Measurements from ENCODE around the gene GPSM1. TPM values are rescaled to one million over a fixed set of nuclear protein-coding genes. Genes with fewer than 3 reads are reported as not detected.

GPSM1 gene
- total and polyA plus RNA-seq, 9 of the 15 experiments (the other 6 are each of a cell fraction or from before 2014, with no cell fraction given) = 0.04 to 14.2 (median 3.1) TPM

GRCh38 chr9:136334541-136334940, 7.2 kb downstream of the GPSM1 start:
- CTCF ChIA-PET (ENCODE audit: low intra/inter-chr PET ratio) = no interaction called here

More at GRCh38 chr9:136334541-136334940, 7.2 kb downstream of the GPSM1 start:
- in situ Hi-C loops (cut with MboI) (loop anchor here (25.0 kb wide), 1 partner anchor 303 kb away; no protein-coding TSS in a partner anchor), intact Hi-C loops (cut with micrococcal nuclease) (no loop called here)
- Histone ChIP-seq H3K27ac (ENCODE audit: extremely low read depth, low read depth, low read length) (no peak overlapping the region), H3K9ac (ENCODE audit: insufficient read depth in 1 of 2, low read depth in 2 of 2, low read length in 2 of 2) (no peak overlapping the region; a peak in 1 of 4 replicates), H3K27me3 (ENCODE audit: control insufficient read depth in 2 of 2, insufficient read depth in 2 of 2, low read length in 2 of 2) (no peaks in the 10 kb centered on the region), H3K36me3 (ENCODE audit: control insufficient read depth, insufficient read depth, low read length) (peaks cover 17% of the 10 kb centered on the region; the same call in 1 of the 3 replicates), H4K20me1 (replicated peaks; ENCODE audit: control insufficient read depth, insufficient read depth, low read length) (no peaks in the 10 kb centered on the region), H3K79me2 (ENCODE audit: control insufficient read depth, insufficient read depth, low read length) (no peaks in the 10 kb centered on the region), H3K4me2 (ENCODE audit: insufficient read depth, low read length) (no peak overlapping the region), H3K4me1 (replicated peaks in 1 of 2; ENCODE audit: control insufficient read depth in 2 of 2, insufficient read depth in 2 of 2, low read length in 2 of 2) (peaks cover 0 to 93% of the 10 kb centered on the region in 2 experiments; a peak in 2 of 5 replicates), H2AFZ (ENCODE audit: low read depth, low read length) (no peak overlapping the region), H3K4me3 (no peak overlapping the region), H3K9me1 (ENCODE audit: control insufficient read depth, insufficient read depth, low read length) (peaks cover 3% of the 10 kb centered on the region), H3K9me3 (replicated peaks; ENCODE audit: control insufficient read depth, insufficient read depth, low read depth, low read length) (no peaks in the 10 kb centered on the region)
- POLR2A ChIA-PET = no interaction called here
- WGBS (ENCODE audit: insufficient coverage, low coverage, missing lambda C conversion rate) = 88% methylated on average over 15 of the region's 21 CpGs
- DNase-seq (ENCODE audit: extremely low read depth in 1 of 4, low spot score in 3 of 4) (no peak), ATAC-seq (no peak), FAIRE-seq (no peak)
- BruUV-seq (replicated peaks) = no TSS peak
- no peak for TF ChIP-seq RB1 (IDR thresholded peaks at IDR 0.05; ENCODE audit: low read depth)
- TF ChIP-seq POLR2G (IDR thresholded peaks at IDR 0.05; ENCODE audit: low read depth, low read length) = 0 out of 2 replicates have a peak, but pooled peaks have one; percentile 20
- TF ChIP-seq, protein P1, sequence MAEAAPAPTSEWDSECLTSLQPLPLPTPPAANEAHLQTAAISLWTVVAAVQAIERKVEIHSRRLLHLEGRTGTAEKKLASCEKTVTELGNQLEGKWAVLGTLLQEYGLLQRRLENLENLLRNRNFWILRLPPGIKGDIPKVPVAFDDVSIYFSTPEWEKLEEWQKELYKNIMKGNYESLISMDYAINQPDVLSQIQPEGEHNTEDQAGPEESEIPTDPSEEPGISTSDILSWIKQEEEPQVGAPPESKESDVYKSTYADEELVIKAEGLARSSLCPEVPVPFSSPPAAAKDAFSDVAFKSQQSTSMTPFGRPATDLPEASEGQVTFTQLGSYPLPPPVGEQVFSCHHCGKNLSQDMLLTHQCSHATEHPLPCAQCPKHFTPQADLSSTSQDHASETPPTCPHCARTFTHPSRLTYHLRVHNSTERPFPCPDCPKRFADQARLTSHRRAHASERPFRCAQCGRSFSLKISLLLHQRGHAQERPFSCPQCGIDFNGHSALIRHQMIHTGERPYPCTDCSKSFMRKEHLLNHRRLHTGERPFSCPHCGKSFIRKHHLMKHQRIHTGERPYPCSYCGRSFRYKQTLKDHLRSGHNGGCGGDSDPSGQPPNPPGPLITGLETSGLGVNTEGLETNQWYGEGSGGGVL (CRISPR knock-in tag; IDR thresholded peaks at IDR 0.05) = no peak
- TF ChIP-seq PHB2 (IDR thresholded peaks at IDR 0.05; ENCODE audit: low read depth) = no peak
- no peak for TF ChIP-seq HDAC6 (IDR thresholded peaks at IDR 0.05; ENCODE audit: low read depth, low read length)
- no peak for TF ChIP-seq HES1 (IDR thresholded peaks at IDR 0.05; ENCODE audit: low read depth)
- TF ChIP-seq ELF4 (CRISPR knock-in tag; IDR thresholded peaks at IDR 0.05) = no peak
- TF ChIP-seq SAFB (IDR thresholded peaks at IDR 0.05; ENCODE audit: borderline replicate concordance, low read depth, low read length) = peak; percentile 75; the same call in 1 of the 2 replicates
- TF ChIP-seq, protein P2, sequence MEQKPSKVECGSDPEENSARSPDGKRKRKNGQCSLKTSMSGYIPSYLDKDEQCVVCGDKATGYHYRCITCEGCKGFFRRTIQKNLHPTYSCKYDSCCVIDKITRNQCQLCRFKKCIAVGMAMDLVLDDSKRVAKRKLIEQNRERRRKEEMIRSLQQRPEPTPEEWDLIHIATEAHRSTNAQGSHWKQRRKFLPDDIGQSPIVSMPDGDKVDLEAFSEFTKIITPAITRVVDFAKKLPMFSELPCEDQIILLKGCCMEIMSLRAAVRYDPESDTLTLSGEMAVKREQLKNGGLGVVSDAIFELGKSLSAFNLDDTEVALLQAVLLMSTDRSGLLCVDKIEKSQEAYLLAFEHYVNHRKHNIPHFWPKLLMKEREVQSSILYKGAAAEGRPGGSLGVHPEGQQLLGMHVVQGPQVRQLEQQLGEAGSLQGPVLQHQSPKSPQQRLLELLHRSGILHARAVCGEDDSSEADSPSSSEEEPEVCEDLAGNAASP (IDR thresholded peaks at IDR 0.05) = no peak
- peak; percentile 83 for TF ChIP-seq ZBTB33 (CRISPR knock-in tag; IDR thresholded peaks at IDR 0.05)
- TF ChIP-seq HNRNPL (IDR thresholded peaks at IDR 0.05; ENCODE audit: low read depth, low read length) = peak; percentile 75

Data from K562 (cell line).